SK-N-MC (cell line): ENCODE data around the gene CHST13.

Source experiments
- EZH2 ChIP-seq: fragments of 200-600 bp; sonication (generic); IDR thresholded peaks from one replicate; pipeline ENCODE4 v1.6.1; 2017; ENCODE audit warnings: antibody characterized with exemption
- FOXP2 ChIP-seq: optimal IDR thresholded peaks from 2 replicates; pipeline ENCODE3; 2011; ENCODE audit warnings: mild to moderate bottlenecking, moderate library complexity; ENCODE audit not compliant: insufficient read depth; ENCODE audit errors: extremely low read length, control extremely low read depth
- POLR2AphosphoS5 ChIP-seq: IDR thresholded peaks from 2 replicates; pipeline ENCODE4 v1.6.1; 2012; ENCODE audit warnings: mild to moderate bottlenecking, low read depth, low read length, borderline replicate concordance

- no peak for TF ChIP-seq POLR2AphosphoS5
- no peak for TF ChIP-seq EZH2
- TF ChIP-seq FOXP2, result no peak
Measured at GRCh38 chr3:126507886-126508285, 16.1 kb upstream of the CHST13 start.
